Keratinocyte (primary cell): ENCODE measurements around the gene CIB4. TPM values are rescaled to one million over a fixed set of nuclear protein-coding genes. Genes with fewer than 3 reads are reported as not detected.
A peak's percentile ranks its signal among the peaks of the same experiment; 100 is the strongest.

Experiments
- DNase-seq: peaks from one replicate; pipeline ENCODE4 v3.0.0-alpha.2; 2011; ENCODE audit warnings: low read depth, missing footprints, low spot score
- FAIRE-seq: peaks from 2 replicates; lab custom pipeline; 2011; peaks lifted over from hg19 to GRCh38; lab: Jason Lieb, UNC
- H2AFZ ChIP-seq: 2 replicates; pipeline ENCODE4 v1.6.0; 2012; ENCODE audit warnings: low read length, control low read depth, inconsistent platforms; ENCODE audit not compliant: control insufficient read depth
- H3K27ac ChIP-seq: 2 replicates; pipeline ENCODE4 v1.5.1; 2011; ENCODE audit warnings: low read length; ENCODE audit not compliant: control insufficient read depth, insufficient read depth
- H3K27me3 ChIP-seq: 3 replicates; pipeline ENCODE4 v1.6.0; 2011; ENCODE audit warnings: low read length; ENCODE audit not compliant: control insufficient read depth, insufficient read depth; ENCODE audit errors: extremely low read depth
- H3K36me3 ChIP-seq, 2 experiments: 2 replicates in 1 of 2; 3 replicates in 1 of 2; pipeline ENCODE4 v1.5.1; 2011; ENCODE audit warnings: low read length in 2 of 2, mild to moderate bottlenecking in 1 of 2; ENCODE audit not compliant: control insufficient read depth in 2 of 2, insufficient read depth in 2 of 2; ENCODE audit errors: extremely low read depth in 1 of 2
- H3K4me1 ChIP-seq: 3 replicates; pipeline ENCODE4 v1.5.1; 2011; ENCODE audit warnings: low read length; ENCODE audit not compliant: control insufficient read depth, insufficient read depth; ENCODE audit errors: extremely low read depth
- H3K4me2 ChIP-seq: 3 replicates; pipeline ENCODE4 v1.6.0; 2011; ENCODE audit warnings: low read depth, low read length; ENCODE audit not compliant: control insufficient read depth, insufficient read depth; ENCODE audit errors: extremely low read depth
- H3K4me3 ChIP-seq, 3 experiments: fragments of 200-600 bp in 1 of 3; sonication (generic) in 1 of 3; 2 replicates in 2 of 3; 3 replicates in 1 of 3; pipeline ENCODE4 v1.5.1; 2011 to 2016; ENCODE audit warnings: low read length in 3 of 3, mild to moderate bottlenecking in 3 of 3, control low read depth in 2 of 3, inconsistent platforms in 1 of 3, low read depth in 1 of 3, mixed read lengths in 1 of 3, mixed run types in 1 of 3, moderate library complexity in 1 of 3; ENCODE audit not compliant: control insufficient read depth in 2 of 3, insufficient read depth in 2 of 3; ENCODE audit errors: extremely low read depth in 1 of 3
- H3K79me2 ChIP-seq: 2 replicates; pipeline ENCODE4 v1.6.0; 2012; ENCODE audit warnings: low read length; ENCODE audit not compliant: control insufficient read depth, insufficient read depth
- H3K9ac ChIP-seq: 3 replicates; pipeline ENCODE4 v1.6.0; 2011; ENCODE audit warnings: low read length; ENCODE audit not compliant: control insufficient read depth, insufficient read depth; ENCODE audit errors: extremely low read depth
- H3K9me1 ChIP-seq: 3 replicates; pipeline ENCODE4 v1.6.0; 2011; ENCODE audit warnings: low read length; ENCODE audit not compliant: control insufficient read depth, insufficient read depth; ENCODE audit errors: extremely low read depth
- H3K9me3 ChIP-seq: 2 replicates; pipeline ENCODE4 v1.5.1; 2012; ENCODE audit warnings: low read depth, low read length; ENCODE audit not compliant: control insufficient read depth
- H4K20me1 ChIP-seq: 3 replicates; pipeline ENCODE4 v1.6.0; 2011; ENCODE audit warnings: low read length; ENCODE audit not compliant: control insufficient read depth, insufficient read depth; ENCODE audit errors: extremely low read depth
- CTCF ChIP-seq, 3 experiments: IDR thresholded peaks in 1 of 3; conservative IDR thresholded peaks in 1 of 3; optimal IDR thresholded peaks in 1 of 3; 2 replicates in 2 of 3; 3 replicates in 1 of 3; pipeline versions ENCODE3 to v1.5.1; 2011; ENCODE audit warnings: low read length in 3 of 3, mild to moderate bottlenecking in 3 of 3, moderate library complexity in 2 of 3, control low read depth in 1 of 3, inconsistent platforms in 1 of 3; ENCODE audit not compliant: insufficient read depth in 2 of 3; ENCODE audit errors: extremely low read depth in 1 of 3
- EZH2 ChIP-seq: IDR thresholded peaks from one replicate; pipeline ENCODE4 v1.6.1; 2012; ENCODE audit warnings: inconsistent platforms, mild to moderate bottlenecking, low read length, moderate library complexity
- dilution Hi-C: fragments of 300-500 bp; cut with MboI; formaldehyde crosslinking; loops from one replicate; pipeline ENCODE4 v1.7.0; 2020; ENCODE audit warnings: low sequenced_read_pairs; ENCODE audit not compliant: extremely low pct_ligation_motif_present
- polyA plus RNA-seq, 5 experiments: library from polyadenylated mRNA; depleted of rRNA in 3 of 5; stranded (reverse) in 3 of 5; stranded (forward) in 1 of 5; unstranded in 1 of 5; fragments of >200 nt; gene quantifications; 1 replicate in 1 of 5; 2 replicates in 3 of 5; 3 replicates in 1 of 5; pipeline versions ENCODE4 v1.2.1 to v1.2.3, GENCODE V29; 2011 to 2012; ENCODE audit warnings: missing spikeins in 2 of 5, low read depth in 1 of 5, low replicate concordance in 1 of 5

Gene CIB4
- polyA plus RNA-seq, 1 donor (not counting 4 experiments of a cell fraction or from before 2014, with no cell fraction given) = not detected

DNA sequence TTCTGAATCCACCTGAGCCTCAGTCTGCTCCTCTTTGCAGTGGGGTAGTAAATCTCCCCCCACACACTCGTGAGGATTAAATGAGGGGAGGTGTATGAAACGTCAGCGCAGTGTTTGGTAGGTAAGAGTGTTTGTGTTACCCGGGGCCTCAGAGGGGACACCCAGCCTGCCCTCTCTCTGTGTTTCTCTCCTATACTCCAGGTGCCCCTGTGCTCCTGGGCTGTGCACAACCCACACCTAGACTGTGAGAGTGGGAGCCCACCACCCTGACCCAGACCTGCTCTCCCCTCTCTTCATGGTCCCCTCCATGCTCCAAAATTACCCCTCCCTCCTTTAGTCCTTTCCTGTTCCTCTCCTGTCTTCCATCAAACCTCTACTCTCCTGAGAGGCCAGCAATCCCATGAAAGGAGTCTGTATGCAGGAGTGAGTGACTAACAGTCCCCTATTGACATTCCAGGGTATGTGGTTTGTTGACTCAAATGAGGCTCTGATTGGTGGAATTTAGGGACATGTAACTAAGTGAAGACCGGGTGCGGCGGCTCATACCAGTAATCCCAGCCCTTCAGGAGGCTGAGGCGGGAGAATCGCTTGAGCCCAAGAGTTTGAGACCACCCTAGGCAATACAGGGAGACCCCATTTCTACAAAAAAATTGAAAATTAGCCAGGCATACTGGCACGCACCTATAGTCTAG is 10.4 kb downstream of the CIB4 start:
- H3K9me3 ChIP-seq = no peaks in the 10 kb centered on the region
- no peaks in the 10 kb centered on the region for H3K9me1 ChIP-seq
- no peaks in the 10 kb centered on the region for H3K79me2 ChIP-seq
- H3K4me3 ChIP-seq = no peak overlapping the region
- dilution Hi-C loops = no loop called here
- FAIRE-seq (no peak), DNase-seq (peak; percentile 4)
- H3K36me3 ChIP-seq = no peaks in the 10 kb centered on the region
- H4K20me1 ChIP-seq = no peaks in the 10 kb centered on the region
- no peak overlapping the region for H3K4me2 ChIP-seq
- H3K4me1 ChIP-seq = no peaks in the 10 kb centered on the region
- no peak overlapping the region for H3K27ac ChIP-seq
- no peak overlapping the region for H2AFZ ChIP-seq
- peaks cover 16% of the 10 kb centered on the region for H3K27me3 ChIP-seq
- H3K9ac ChIP-seq = no peak overlapping the region
- TF ChIP-seq CTCF (optimal IDR thresholded peaks at IDR 0.05 in 1 of 3, IDR thresholded peaks at IDR 0.05 in 1 of 3, conservative IDR thresholded peaks at IDR 0.05 in 1 of 3; ENCODE audit: extremely low read depth in 1 of 3, insufficient read depth in 2 of 3, low read length in 3 of 3) (no peak), EZH2 (no peak)

GRCh38 chr2:26630235-26630634 is 10.9 kb downstream of the CIB4 start:
- no peak overlapping the region for H3K9ac ChIP-seq
- no peaks in the 10 kb centered on the region for H4K20me1 ChIP-seq
- no peak overlapping the region for H3K27ac ChIP-seq
- H3K79me2 ChIP-seq = no peaks in the 10 kb centered on the region
- no peak overlapping the region for H3K4me3 ChIP-seq
- FAIRE-seq (no peak), DNase-seq (no peak)
- no peak overlapping the region for H2AFZ ChIP-seq
- dilution Hi-C loops = no loop called here
- no peak for TF ChIP-seq CTCF (optimal IDR thresholded peaks at IDR 0.05 in 1 of 3, IDR thresholded peaks at IDR 0.05 in 1 of 3, conservative IDR thresholded peaks at IDR 0.05 in 1 of 3; ENCODE audit: extremely low read depth in 1 of 3, insufficient read depth in 2 of 3, low read length in 3 of 3)
- TF ChIP-seq EZH2 = no peak
- H3K36me3 ChIP-seq = no peaks in the 10 kb centered on the region
- H3K4me1 ChIP-seq = no peaks in the 10 kb centered on the region
- peaks cover 16% of the 10 kb centered on the region for H3K27me3 ChIP-seq
- no peaks in the 10 kb centered on the region for H3K9me3 ChIP-seq
- H3K9me1 ChIP-seq = no peaks in the 10 kb centered on the region
- H3K4me2 ChIP-seq = no peak overlapping the region
